SK-N-MC (cell line): ENCODE measurements around the gene SH3RF3.
"Not testable (repeated sequence)": the region's sequence is repeated elsewhere in the genome, so short reads cannot be mapped to it uniquely, and the experiment has no call there.

ENCODE experiments used
- DNase-seq: peaks from one replicate; pipeline ENCODE4 v3.0.0-alpha.2; 2011; ENCODE audit warnings: low read depth, low spot score
- H3K27ac ChIP-seq: fragments of 200-600 bp; sonication (generic); 2 replicates; pipeline ENCODE4 v1.5.1; 2016; ENCODE audit warnings: mixed run types
- H3K36me3 ChIP-seq: fragments of 200-600 bp; sonication (generic); 2 replicates; pipeline ENCODE4 v1.6.1; 2017; ENCODE audit warnings: antibody characterized with exemption, low read length, mixed read lengths; ENCODE audit not compliant: insufficient read depth
- H3K4me3 ChIP-seq: fragments of 200-600 bp; sonication (generic); 2 replicates; pipeline ENCODE4 v1.5.1; 2016
- H3K9ac ChIP-seq: fragments of 200-600 bp; sonication (generic); 2 replicates; pipeline ENCODE4 v1.8.0; 2017; ENCODE audit warnings: mixed run types, mixed read lengths; ENCODE audit not compliant: insufficient read length
- H3K9me3 ChIP-seq: fragments of 200-600 bp; sonication (generic); 2 replicates; pipeline ENCODE4 v1.6.1; 2017; ENCODE audit warnings: low read depth, mild to moderate bottlenecking, antibody characterized with exemption, low read length, moderate library complexity, mixed read lengths
- EZH2 ChIP-seq: fragments of 200-600 bp; sonication (generic); IDR thresholded peaks from one replicate; pipeline ENCODE4 v1.6.1; 2017; ENCODE audit warnings: antibody characterized with exemption
- FOXP2 ChIP-seq: optimal IDR thresholded peaks from 2 replicates; pipeline ENCODE3; 2011; ENCODE audit warnings: mild to moderate bottlenecking, moderate library complexity; ENCODE audit not compliant: insufficient read depth; ENCODE audit errors: extremely low read length, control extremely low read depth
- POLR2AphosphoS5 ChIP-seq: IDR thresholded peaks from 2 replicates; pipeline ENCODE4 v1.6.1; 2012; ENCODE audit warnings: mild to moderate bottlenecking, low read depth, low read length, borderline replicate concordance

Gene SH3RF3

DNA sequence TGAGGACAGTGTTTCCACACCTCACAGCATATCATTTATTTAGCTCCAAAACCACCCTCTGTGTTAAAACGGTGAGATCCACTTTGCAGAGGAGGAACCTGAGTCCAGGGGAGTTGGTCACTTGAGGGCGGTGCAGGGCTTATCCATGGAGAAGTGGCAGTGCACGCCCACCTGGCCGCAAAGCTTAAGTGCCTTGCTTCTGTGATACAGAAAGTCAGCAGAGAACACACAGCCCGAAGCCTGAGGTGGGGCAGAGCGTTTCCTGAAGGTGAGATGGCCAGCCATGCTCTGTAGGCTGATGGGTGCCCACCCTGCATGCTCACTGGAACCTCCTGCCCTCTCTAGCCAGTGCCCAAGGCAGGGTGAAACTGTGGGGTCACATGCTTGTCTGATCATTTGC, 87.3 kb downstream of the SH3RF3 start:
- no peak for TF ChIP-seq FOXP2
- no peak for TF ChIP-seq POLR2AphosphoS5
- no peak for TF ChIP-seq EZH2
- no peak for DNase-seq
- no peaks in the 10 kb centered on the region for H3K36me3 ChIP-seq
- no peaks in the 10 kb centered on the region for H3K9me3 ChIP-seq
- H3K27ac ChIP-seq, result no peak overlapping the region
- no peak overlapping the region for H3K9ac ChIP-seq
- no peak overlapping the region for H3K4me3 ChIP-seq

DNA sequence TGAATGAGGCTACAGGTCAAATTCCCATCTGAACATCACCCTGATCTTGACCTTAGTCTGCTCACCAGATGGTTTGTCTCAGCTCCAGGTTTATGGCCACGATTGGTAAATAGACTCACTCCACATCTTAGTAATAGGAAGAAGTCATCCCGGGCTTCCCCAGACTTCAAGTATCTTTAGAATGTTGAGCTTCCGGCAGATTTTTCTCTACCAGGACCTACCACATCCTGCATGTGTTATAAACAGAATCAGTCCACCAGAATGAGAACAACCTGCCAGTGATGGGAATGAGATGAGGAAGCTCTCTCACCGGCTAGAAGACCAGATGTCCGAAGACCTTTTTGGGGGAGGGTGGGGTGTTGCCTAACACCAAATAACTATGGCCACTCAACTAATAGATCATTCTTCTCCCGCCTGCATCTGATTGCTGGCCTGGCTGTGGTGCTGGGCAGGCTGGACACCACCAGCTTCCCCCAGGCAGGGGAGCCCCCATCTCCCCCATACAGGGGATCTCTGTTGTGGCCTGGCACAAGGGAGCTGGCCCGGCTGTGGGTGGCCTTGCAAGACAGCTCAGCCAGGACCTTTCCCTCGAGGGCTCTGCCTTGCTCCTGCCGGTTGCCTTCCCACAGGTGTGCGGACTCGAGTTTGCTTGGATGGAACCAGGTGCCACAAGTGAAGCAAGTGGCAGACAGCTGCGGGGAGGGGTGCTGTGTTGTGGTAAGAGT, 88.5 kb downstream of the SH3RF3 start:
- no peak overlapping the region for H3K9ac ChIP-seq
- H3K36me3 ChIP-seq, result no peaks in the 10 kb centered on the region
- no peak overlapping the region for H3K4me3 ChIP-seq
- no peak for DNase-seq
- no peak for TF ChIP-seq EZH2
- H3K27ac ChIP-seq, result no peak overlapping the region
- no peaks in the 10 kb centered on the region for H3K9me3 ChIP-seq

DNA sequence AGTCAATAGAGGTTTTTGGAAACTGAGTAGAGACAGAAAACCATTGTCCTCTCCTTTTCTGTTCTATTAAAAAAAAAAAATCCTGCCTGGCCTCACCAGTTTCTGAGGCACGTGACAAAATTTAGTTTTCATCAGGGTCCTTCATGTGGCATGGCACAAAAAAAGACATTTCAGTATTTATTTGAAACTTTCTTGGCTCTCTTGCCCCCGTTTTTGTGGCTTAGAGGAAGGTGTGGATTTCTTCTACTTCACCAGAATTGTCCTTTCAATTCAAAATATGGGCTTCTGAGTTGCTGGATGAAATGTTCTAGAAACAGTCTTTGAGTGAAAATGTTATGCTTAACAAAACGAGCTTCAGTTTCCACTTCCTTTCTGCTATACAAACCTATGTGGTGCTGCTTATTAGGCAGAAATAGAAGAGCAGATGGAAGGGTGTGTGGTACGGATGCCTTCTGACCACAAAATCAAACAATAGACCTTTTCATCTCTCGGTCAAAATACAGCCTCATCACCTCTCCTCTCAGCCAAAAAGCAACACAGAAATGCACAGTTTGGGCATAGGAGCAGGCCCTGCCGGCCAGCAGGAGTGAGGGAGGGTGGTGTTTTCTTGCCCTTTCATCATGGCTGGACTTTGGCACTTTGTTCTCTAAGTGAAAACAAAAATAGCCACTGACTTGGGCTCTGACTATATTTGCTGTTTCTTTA, 89.2 kb downstream of the SH3RF3 start:
- no peak overlapping the region for H3K9ac ChIP-seq
- H3K27ac ChIP-seq, result no peak overlapping the region
- DNase-seq, result no peak

DNA sequence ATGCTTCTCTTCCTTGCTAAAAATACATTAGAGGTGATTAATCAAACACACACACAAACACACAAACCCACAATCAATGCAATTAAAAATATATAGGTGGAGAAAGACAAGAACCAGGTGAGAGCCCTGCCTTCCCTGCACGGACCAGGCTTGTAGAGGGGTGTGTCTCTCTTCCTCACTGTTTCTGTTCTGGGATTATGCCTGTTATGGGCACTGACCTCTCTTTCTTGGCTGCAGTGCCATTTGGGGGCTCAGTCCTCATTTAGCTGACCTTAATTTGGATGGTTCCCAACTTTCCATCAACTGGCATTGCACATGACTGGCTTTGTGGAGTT, 89.8 kb downstream of the SH3RF3 start:
- H3K9ac ChIP-seq, result no peak overlapping the region
- TF ChIP-seq FOXP2 (no peak), POLR2AphosphoS5 (no peak), EZH2 (no peak)
- H3K4me3 ChIP-seq, result no peak overlapping the region
- no peaks in the 10 kb centered on the region for H3K9me3 ChIP-seq
- DNase-seq, result no peak
- H3K27ac ChIP-seq, result no peak overlapping the region
- H3K36me3 ChIP-seq, result no peaks in the 10 kb centered on the region

More for the DNA sequence above, 89.2 kb downstream of the SH3RF3 start:
- Histone ChIP-seq H3K4me3 (no peak overlapping the region), H3K9me3 (no peaks in the 10 kb centered on the region), H3K36me3 (no peaks in the 10 kb centered on the region)
- TF ChIP-seq POLR2AphosphoS5 (no peak), EZH2 (no peak), FOXP2 (no peak)

DNA sequence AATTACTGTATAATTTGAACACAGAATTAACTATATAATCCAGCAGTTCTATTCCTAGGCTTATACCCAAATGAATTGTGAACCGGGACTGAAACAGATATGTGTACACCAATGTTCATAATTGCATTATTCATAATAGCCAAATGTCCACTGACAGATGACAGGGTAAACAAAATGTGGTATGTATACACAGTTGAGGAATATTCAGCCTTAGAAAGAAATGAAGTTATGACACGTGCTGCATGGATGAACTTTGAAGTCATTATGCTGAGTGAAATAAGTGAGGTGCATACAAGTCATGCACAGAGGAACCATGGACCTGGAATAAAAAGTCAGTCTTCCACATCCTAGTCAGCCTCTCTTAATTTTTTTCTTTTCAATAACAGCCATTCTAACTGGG, 91.9 kb downstream of the SH3RF3 start:
- TF ChIP-seq POLR2AphosphoS5 (no peak), FOXP2 (no peak), EZH2 (no peak)

DNA sequence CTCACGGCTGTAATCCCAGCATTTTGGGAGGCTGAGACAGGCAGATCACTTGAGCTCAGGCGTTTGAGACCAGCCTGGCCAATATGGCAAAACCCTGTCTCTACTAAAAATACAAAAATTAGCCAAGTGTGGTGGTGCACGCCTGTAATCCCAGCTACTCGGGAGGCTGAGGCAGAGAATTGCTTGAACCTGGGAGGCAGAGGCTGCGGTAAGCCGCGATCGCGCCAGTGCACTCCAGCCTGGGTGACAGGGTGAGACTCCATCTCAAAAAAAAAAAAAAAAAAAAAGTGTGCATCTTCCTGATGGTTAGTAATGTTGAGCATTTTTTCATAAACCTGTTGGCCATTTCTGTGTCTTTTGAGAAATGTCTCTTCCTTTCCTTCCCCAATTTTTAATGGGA, 92.3 kb downstream of the SH3RF3 start:
- not testable (repeated sequence) for H3K9ac ChIP-seq, DNase-seq, H3K4me3 ChIP-seq, H3K9me3 ChIP-seq, H3K27ac ChIP-seq, H3K36me3 ChIP-seq

More for the DNA sequence above, 91.9 kb downstream of the SH3RF3 start:
- Histone ChIP-seq H3K9me3 (no peaks in the 10 kb centered on the region), H3K9ac (no peak overlapping the region), H3K4me3 (no peak overlapping the region), H3K27ac (no peak overlapping the region), H3K36me3 (no peaks in the 10 kb centered on the region)
- no peak for DNase-seq

DNA sequence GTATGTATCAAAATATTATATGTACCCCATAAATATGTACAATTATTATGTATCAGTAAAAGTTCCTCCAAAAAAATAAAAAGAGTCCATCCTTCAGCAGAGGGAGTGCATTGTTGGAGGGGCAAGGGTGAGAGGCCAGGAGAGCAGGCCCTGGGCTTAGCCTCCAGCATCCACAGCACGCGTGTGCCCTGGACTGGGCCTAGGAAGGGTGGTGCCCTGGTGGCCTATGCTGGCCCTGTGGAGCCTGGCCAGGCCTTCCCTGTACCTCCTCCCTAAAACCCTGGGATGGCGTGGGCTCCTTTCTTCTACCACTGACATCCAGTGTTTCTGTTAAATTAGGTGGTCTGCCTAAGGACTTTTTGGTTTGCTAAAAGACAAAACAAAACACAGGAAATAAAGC, 93.4 kb downstream of the SH3RF3 start:
- Histone ChIP-seq H3K9ac (no peak overlapping the region), H3K9me3 (no peaks in the 10 kb centered on the region), H3K27ac (no peak overlapping the region), H3K36me3 (no peaks in the 10 kb centered on the region), H3K4me3 (no peak overlapping the region)
- no peak for DNase-seq
- TF ChIP-seq POLR2AphosphoS5 (no peak), FOXP2 (no peak), EZH2 (no peak)

DNA sequence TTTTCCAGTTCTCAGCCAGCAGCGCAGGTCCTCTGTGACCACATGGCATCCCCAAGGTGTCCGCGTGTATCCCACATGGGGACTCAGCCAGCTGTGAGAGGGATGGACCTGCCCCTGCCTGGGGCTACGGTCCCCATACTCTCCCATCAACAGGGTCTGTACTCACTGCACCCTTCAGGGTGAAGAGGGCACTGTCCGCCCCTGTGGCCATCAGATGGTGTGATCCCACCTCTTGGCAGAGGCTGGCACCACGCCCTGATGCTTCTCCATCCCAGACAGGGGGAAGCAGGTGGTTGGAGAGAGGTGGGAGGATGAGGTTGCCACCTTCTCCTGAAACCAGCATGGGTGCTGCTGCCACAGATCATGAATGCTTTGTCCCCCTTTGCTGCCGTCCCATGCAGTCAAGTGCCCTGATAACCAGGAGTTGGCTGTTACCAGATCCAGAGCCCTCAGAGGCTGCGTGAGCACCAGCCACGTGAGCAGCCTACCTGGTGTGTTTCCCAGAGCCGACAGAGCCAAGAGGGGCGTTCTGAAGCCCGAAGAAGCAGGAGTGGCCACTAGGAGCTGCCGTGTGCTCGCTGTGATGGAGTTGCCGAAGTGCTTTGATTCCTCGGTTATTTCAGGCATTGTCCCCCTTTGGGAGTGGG, 93.9 kb downstream of the SH3RF3 start:
- H3K36me3 ChIP-seq, result no peaks in the 10 kb centered on the region
- no peak for DNase-seq
- H3K9ac ChIP-seq, result no peak overlapping the region
- H3K4me3 ChIP-seq, result no peak overlapping the region
- TF ChIP-seq FOXP2, result no peak
- TF ChIP-seq EZH2, result no peak
- no peak for TF ChIP-seq POLR2AphosphoS5
- no peaks in the 10 kb centered on the region for H3K9me3 ChIP-seq
- no peak overlapping the region for H3K27ac ChIP-seq

DNA sequence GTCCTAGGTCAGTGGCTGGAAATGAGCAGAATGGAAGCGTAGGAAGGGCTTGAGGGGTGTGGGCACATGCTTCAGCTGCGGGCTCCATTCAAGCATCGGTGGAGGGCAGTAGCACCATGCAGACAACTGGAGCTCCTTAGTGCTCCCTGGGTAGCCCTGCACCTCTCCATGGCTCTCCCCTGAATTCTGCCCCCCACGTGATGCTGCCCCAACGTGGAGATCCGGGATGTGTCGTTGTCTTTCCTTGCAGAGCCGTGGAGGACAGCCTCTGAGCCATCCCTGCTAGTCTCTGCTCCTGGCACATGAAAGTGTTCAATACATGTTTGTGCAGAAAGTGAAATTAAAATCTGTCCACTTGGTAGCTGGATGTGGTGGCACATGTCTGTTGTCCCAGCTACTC, 94.5 kb downstream of the SH3RF3 start:
- Histone ChIP-seq H3K36me3 (no peaks in the 10 kb centered on the region), H3K9me3 (no peaks in the 10 kb centered on the region), H3K27ac (no peak overlapping the region), H3K4me3 (no peak overlapping the region), H3K9ac (no peak overlapping the region)
- no peak for TF ChIP-seq EZH2
- TF ChIP-seq POLR2AphosphoS5, result no peak
- no peak for TF ChIP-seq FOXP2
- DNase-seq, result no peak

DNA sequence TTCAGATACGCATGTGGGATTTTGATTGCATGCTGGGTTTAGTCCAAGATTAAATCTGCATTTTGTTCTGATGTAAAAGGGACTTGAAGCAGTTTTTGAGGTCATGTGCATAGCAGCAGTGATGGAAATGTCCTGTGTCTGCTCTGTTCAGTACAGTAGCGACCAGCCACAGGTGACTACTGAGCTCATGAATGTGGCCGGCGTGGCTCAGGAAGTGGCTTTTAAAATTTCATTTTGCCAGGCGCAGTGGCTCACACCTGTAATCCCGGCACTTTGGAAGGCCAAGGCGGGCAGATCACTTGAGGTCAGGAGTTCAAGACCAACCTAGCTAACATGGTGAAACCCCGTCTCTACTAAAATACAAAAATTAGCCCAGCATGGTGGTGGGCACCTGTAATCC, 95.3 kb downstream of the SH3RF3 start:
- H3K9ac ChIP-seq, DNase-seq, H3K27ac ChIP-seq, H3K9me3 ChIP-seq, H3K4me3 ChIP-seq, H3K36me3 ChIP-seq: not testable (repeated sequence)
